ENCODE results near the gene TIGD1. TPM values are rescaled to one million over a fixed set of nuclear protein-coding genes. Genes with fewer than 3 reads are reported as not detected.

TIGD1 gene
- total RNA-seq, 2 donors from 2014 or later: 3.0 to 4.4 TPM

- H3K9ac ChIP-seq (ENCODE audit: low read depth in 2 of 2, low read length in 2 of 2): no peak overlapping the region
- intact Hi-C loops (cut with DNase I): no loop called here
- H3K36me3 ChIP-seq: no peaks in the 10 kb centered on the region
- peaks cover 16% of the 10 kb centered on the region for H3K4me1 ChIP-seq
- peak; percentile 84 for DNase-seq
- peak overlapping the region; percentile 38 for H3K27ac ChIP-seq
- no peak for TF ChIP-seq CTCF (IDR thresholded peaks at IDR 0.05)
- H3K9me3 ChIP-seq: no peaks in the 10 kb centered on the region
- no peak overlapping the region for H3K4me3 ChIP-seq
- H3K27me3 ChIP-seq: no peaks in the 10 kb centered on the region
Measured at GRCh38 chr2:232588680-232589585, 38.6 kb upstream of the TIGD1 start.

DNA sequence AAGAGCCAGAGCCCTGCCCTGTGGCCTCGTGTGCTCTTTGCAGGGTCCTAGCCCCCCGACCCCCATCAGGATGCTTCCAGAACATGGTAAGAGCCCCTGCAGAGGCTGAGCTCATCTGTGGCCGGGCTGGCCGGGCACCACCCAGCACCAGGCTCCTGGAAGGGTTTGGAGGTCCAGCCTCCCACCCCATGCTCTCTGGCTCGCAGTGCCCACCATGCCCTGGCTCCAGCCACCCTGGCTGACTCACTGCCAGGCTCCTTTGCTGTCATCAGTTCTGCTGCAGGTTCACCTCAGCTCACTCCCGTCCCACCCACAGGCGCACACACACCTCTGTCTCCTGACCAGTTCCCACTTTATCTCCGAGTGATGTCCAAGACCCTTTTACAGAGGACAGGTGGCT lies 37.7 kb upstream of the TIGD1 start:
- peak overlapping the region; percentile 37 for H3K27ac ChIP-seq
- H3K9me3 ChIP-seq: no peaks in the 10 kb centered on the region
- no peaks in the 10 kb centered on the region for H3K36me3 ChIP-seq
- H3K4me1 ChIP-seq: peaks cover 16% of the 10 kb centered on the region
- no peak for DNase-seq
- H3K27me3 ChIP-seq: no peaks in the 10 kb centered on the region
- H3K4me3 ChIP-seq: no peak overlapping the region
- TF ChIP-seq CTCF (IDR thresholded peaks at IDR 0.05): no peak
- intact Hi-C loops (cut with DNase I): no loop called here
- no peak overlapping the region for H3K9ac ChIP-seq (ENCODE audit: low read depth in 2 of 2, low read length in 2 of 2)

- no peaks in the 10 kb centered on the region for H3K9me3 ChIP-seq
- no peaks in the 10 kb centered on the region for H3K36me3 ChIP-seq
- no peaks in the 10 kb centered on the region for H3K27me3 ChIP-seq
- no peak overlapping the region for H3K27ac ChIP-seq
- no peak overlapping the region for H3K9ac ChIP-seq (ENCODE audit: low read depth in 2 of 2, low read length in 2 of 2)
- intact Hi-C loops (cut with DNase I): no loop called here
- no peak for DNase-seq
- no peak for TF ChIP-seq CTCF (IDR thresholded peaks at IDR 0.05)
- peaks cover 16% of the 10 kb centered on the region for H3K4me1 ChIP-seq
- no peak overlapping the region for H3K4me3 ChIP-seq
Measured at GRCh38 chr2:232587512-232587911, 37.2 kb upstream of the TIGD1 start.

DNA sequence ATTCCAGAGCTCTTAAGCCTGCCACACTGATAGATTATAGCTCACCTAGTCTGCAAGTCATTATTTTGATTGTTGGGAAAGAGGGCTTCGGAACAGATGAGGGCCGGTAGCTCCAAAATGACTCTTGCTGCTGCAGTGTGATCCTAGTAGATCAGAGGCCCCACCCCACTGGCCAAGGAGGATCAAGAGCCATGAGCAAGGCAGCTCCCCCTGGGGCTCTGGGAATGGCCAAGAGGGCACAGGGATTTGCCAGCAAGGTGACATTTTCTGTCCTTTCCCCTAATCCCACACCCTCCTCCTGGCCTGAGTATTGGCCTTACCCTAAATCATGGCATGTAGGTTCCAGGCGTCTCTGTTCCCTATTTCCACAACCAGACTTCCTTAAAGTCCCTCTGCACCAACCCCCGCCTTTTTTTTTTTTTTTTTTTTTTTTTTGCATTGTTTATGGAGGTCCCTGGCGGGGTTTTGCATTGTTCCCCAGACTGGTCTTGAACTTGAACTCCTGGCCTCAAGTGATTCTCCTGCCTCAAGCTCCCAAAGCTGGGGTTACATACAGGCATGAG lies 36.7 kb upstream of the TIGD1 start:
- H3K27ac ChIP-seq: no peak overlapping the region
- intact Hi-C loops (cut with DNase I): no loop called here

DNA sequence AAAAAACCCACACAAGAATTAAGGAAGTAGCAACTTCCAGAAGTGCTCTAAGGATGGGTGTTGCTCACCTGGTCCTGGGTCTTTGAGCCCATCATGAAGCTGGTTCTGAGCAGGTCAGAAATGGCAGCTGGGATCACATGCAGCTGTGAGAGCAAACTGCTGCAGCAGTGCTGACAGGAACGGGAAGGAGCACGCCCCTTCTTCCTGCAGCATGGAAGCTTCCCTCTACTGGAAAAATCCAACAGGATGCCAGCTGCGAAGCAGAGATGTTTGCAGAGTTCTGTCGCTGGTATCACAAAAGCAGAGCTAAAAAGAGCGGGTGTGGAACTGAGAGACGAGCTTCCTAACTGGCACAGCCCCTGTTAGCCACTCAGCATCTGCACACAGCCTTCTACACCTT lies 33.9 kb upstream of the TIGD1 start:
- TF ChIP-seq CTCF (IDR thresholded peaks at IDR 0.05): no peak
- intact Hi-C loops (cut with DNase I): no loop called here
- no peak overlapping the region for H3K27ac ChIP-seq
- H3K9me3 ChIP-seq: no peaks in the 10 kb centered on the region
- H3K9ac ChIP-seq (ENCODE audit: low read depth in 2 of 2, low read length in 2 of 2): no peak overlapping the region
- peaks cover 12% of the 10 kb centered on the region for H3K4me1 ChIP-seq
- DNase-seq: no peak
- no peak overlapping the region for H3K4me3 ChIP-seq
- H3K27me3 ChIP-seq: no peaks in the 10 kb centered on the region
- no peaks in the 10 kb centered on the region for H3K36me3 ChIP-seq

More for the DNA sequence above, 36.7 kb upstream of the TIGD1 start:
- DNase-seq: no peak
- no peak overlapping the region for H3K4me3 ChIP-seq
- no peaks in the 10 kb centered on the region for H3K27me3 ChIP-seq
- H3K36me3 ChIP-seq: no peaks in the 10 kb centered on the region
- no peak for TF ChIP-seq CTCF (IDR thresholded peaks at IDR 0.05)
- no peaks in the 10 kb centered on the region for H3K9me3 ChIP-seq
- peaks cover 16% of the 10 kb centered on the region for H3K4me1 ChIP-seq
- no peak overlapping the region for H3K9ac ChIP-seq (ENCODE audit: low read depth in 2 of 2, low read length in 2 of 2)

Data from colonic mucosa (tissue), 4 donors.